IMR-90 (cell line): Measurements from ENCODE around the gene KLC4. TPM values are rescaled to one million over a fixed set of nuclear protein-coding genes. Genes with fewer than 3 reads are reported as not detected.

ENCODE experiments used
- ATAC-seq: fragments of 200-7000 bp; cut with Tn5 transposase; 2 replicates; pipeline ENCODE4 v1.9.1; 2020; ENCODE audit warnings: low read depth, mild to moderate bottlenecking, moderate library complexity
- BruUV-seq: library from RNA; stranded (reverse); fragments of 400-500 nt; replicated peaks from 2 replicates; lab custom pipeline; 2021; lab: Mats Ljungman, UMichigan
- CTCF ChIA-PET: fragments of 300-600 bp; formaldehyde crosslinking; extraction: SDS; loops from one replicate; lab custom pipeline; 2021; ENCODE audit warnings: antibody characterized with exemption; lab: Yijun Ruan, JAX
- POLR2A ChIA-PET: fragments of 300-600 bp; sonication (Branson Sonifier 250); formaldehyde crosslinking; loops from one replicate; lab custom pipeline; 2022; ENCODE audit warnings: antibody characterized with exemption; ENCODE audit not compliant: unreplicated experiment; lab: Charles Lee
- DNase-seq: peaks from one replicate; pipeline ENCODE4 v3.0.0; 2013
- H2AFZ ChIP-seq: replicated peaks from 2 replicates; pipeline ENCODE3; 2013; ENCODE audit warnings: low read length, mild to moderate bottlenecking; ENCODE audit not compliant: poor library complexity
- H2AK5ac ChIP-seq: 2 replicates; pipeline ENCODE4 v1.6.1; 2013; ENCODE audit warnings: low read depth, low read length, inconsistent platforms
- H2AK9ac ChIP-seq: replicated peaks from 2 replicates; pipeline ENCODE3; 2013; ENCODE audit warnings: mild to moderate bottlenecking, low read depth, low read length, moderate library complexity; ENCODE audit not compliant: poor library complexity
- H2BK120ac ChIP-seq: 2 replicates; pipeline ENCODE4 v1.6.1; 2013; ENCODE audit warnings: low read depth, low read length, inconsistent platforms
- H2BK15ac ChIP-seq: 3 replicates; pipeline ENCODE4 v1.6.1; 2013; ENCODE audit warnings: low read depth, low read length, inconsistent platforms
- H2BK20ac ChIP-seq: 2 replicates; pipeline ENCODE4 v1.6.1; 2013; ENCODE audit warnings: low read depth, mild to moderate bottlenecking, inconsistent platforms, low read length, moderate library complexity
- H2BK5ac ChIP-seq: 2 replicates; pipeline ENCODE4 v1.6.1; 2013; ENCODE audit warnings: mild to moderate bottlenecking, low read depth, low read length, inconsistent platforms; ENCODE audit not compliant: poor library complexity, severe bottlenecking
- H3K14ac ChIP-seq: replicated peaks from 2 replicates; pipeline ENCODE4 v1.6.1; 2013; ENCODE audit warnings: low read depth, low read length, inconsistent platforms
- H3K18ac ChIP-seq: 2 replicates; pipeline ENCODE4 v1.6.1; 2013; ENCODE audit warnings: low read depth, low read length, control low read depth
- H3K23ac ChIP-seq: 2 replicates; pipeline ENCODE4 v1.6.1; 2013; ENCODE audit warnings: low read depth, low read length, inconsistent platforms
- H3K27ac ChIP-seq: 2 replicates; pipeline ENCODE4 v1.5.1; 2013; ENCODE audit warnings: mild to moderate bottlenecking, control low read depth, low read length; ENCODE audit not compliant: insufficient read depth
- H3K27me3 ChIP-seq: 2 replicates; pipeline ENCODE4 v1.6.1; 2013; ENCODE audit warnings: low read length; ENCODE audit not compliant: control insufficient read depth, insufficient read depth
- H3K36me3 ChIP-seq: 2 replicates; pipeline ENCODE4 v1.6.1; 2013; ENCODE audit warnings: low read length, mixed read lengths; ENCODE audit not compliant: control insufficient read depth, insufficient read depth
- H3K4ac ChIP-seq: 2 replicates; pipeline ENCODE4 v1.6.1; 2013; ENCODE audit warnings: low read depth, low read length, inconsistent platforms
- H3K4me1 ChIP-seq: 2 replicates; pipeline ENCODE4 v1.6.1; 2013; ENCODE audit warnings: low read length, mixed read lengths; ENCODE audit not compliant: control insufficient read depth, insufficient read depth
- H3K4me2 ChIP-seq: 2 replicates; pipeline ENCODE4 v1.6.1; 2013; ENCODE audit warnings: low read depth, mild to moderate bottlenecking, control low read depth, low read length, moderate library complexity
- H3K4me3 ChIP-seq: 2 replicates; pipeline ENCODE4 v1.5.1; 2013; ENCODE audit warnings: low read depth, mild to moderate bottlenecking, control low read depth, low read length, moderate library complexity; ENCODE audit not compliant: insufficient read depth
- H3K56ac ChIP-seq: 2 replicates; pipeline ENCODE4 v1.6.1; 2013; ENCODE audit warnings: low read length, inconsistent platforms; ENCODE audit not compliant: insufficient read depth; ENCODE audit errors: extremely low read depth
- H3K79me1 ChIP-seq, 2 experiments: 2 replicates each; pipeline ENCODE4 v1.6.1; 2013; ENCODE audit warnings: low read length in 2 of 2, inconsistent platforms in 1 of 2, low read depth in 1 of 2
- H3K9ac ChIP-seq: 2 replicates; pipeline ENCODE4 v1.6.1; 2013; ENCODE audit warnings: low read depth, low read length, control low read depth
- H3K9me1 ChIP-seq: 2 replicates; pipeline ENCODE4 v1.6.1; 2013; ENCODE audit warnings: low read length, inconsistent platforms; ENCODE audit not compliant: insufficient read depth
- H3K9me3 ChIP-seq: 2 replicates; pipeline ENCODE4 v1.6.1; 2013; ENCODE audit warnings: low read length; ENCODE audit not compliant: control insufficient read depth, insufficient read depth
- H4K20me1 ChIP-seq: 2 replicates; pipeline ENCODE4 v1.6.1; 2013; ENCODE audit warnings: low read length, inconsistent platforms; ENCODE audit not compliant: insufficient read depth
- H4K5ac ChIP-seq: 2 replicates; pipeline ENCODE4 v1.6.1; 2013; ENCODE audit warnings: mild to moderate bottlenecking, low read depth, low read length, control low read depth
- H4K8ac ChIP-seq, 2 experiments: 2 replicates each; pipeline ENCODE4 v1.6.1; 2013; ENCODE audit warnings: low read depth in 2 of 2, low read length in 2 of 2, control low read depth in 1 of 2, inconsistent platforms in 1 of 2
- H4K91ac ChIP-seq: 2 replicates; pipeline ENCODE4 v1.6.1; 2013; ENCODE audit warnings: low read depth, low read length, inconsistent platforms; ENCODE audit not compliant: insufficient read depth
- CHD1 ChIP-seq: IDR thresholded peaks from 2 replicates; pipeline ENCODE4 v1.6.1; 2012; ENCODE audit warnings: low read depth, low read length, improper control_type of control experiment
- NFE2L2 ChIP-seq: fragments of 150-350 bp; IDR thresholded peaks from 2 replicates; pipeline ENCODE4 v1.6.1; 2016; ENCODE audit warnings: low read depth, mild to moderate bottlenecking, low read length
- RAD21 ChIP-seq: IDR thresholded peaks from 2 replicates; pipeline ENCODE4 v1.6.1; 2012; ENCODE audit warnings: low read length, improper control_type of control experiment
- SMC3 ChIP-seq: fragments of 150-350 bp; IDR thresholded peaks from 2 replicates; pipeline ENCODE4 v1.6.1; 2016; ENCODE audit warnings: low read depth, mild to moderate bottlenecking, antibody characterized with exemption, low read length, moderate library complexity
- WGBS, 2 experiments: methylation state at CpG; one replicate each; pipeline versions ENCODE4 v1.1.5 to v1.1.7; 2013; ENCODE audit warnings: missing lambda C conversion rate in 2 of 2; ENCODE audit not compliant: insufficient read length in 1 of 2; ENCODE audit errors: extremely low coverage in 2 of 2; 5-methylcytosine and 5-hydroxymethylcytosine counted together
- dilution Hi-C: fragments of 300-500 bp; cut with HindIII; formaldehyde crosslinking; loops from one replicate; pipeline ENCODE4 v1.14.3; 2018; ENCODE audit warnings: low sequenced_read_pairs; ENCODE audit not compliant: unreplicated experiment
- in situ Hi-C: fragments of 300-500 bp; cut with MboI; formaldehyde crosslinking; loops from 3 replicates; pipeline ENCODE4 v1.14.3; 2019; ENCODE audit warnings: low sequenced_read_pairs, inconsistent platforms, mixed read lengths
- intact Hi-C: fragments of 100-400 bp; cut with micrococcal nuclease; formaldehyde crosslinking; loops from 2 replicates; pipeline ENCODE4 v1.10.0; 2022
- polyA plus RNA-seq, 3 experiments: library from polyadenylated mRNA; depleted of rRNA; stranded (reverse); fragments of >200 nt; gene quantifications; 2 replicates each; pipeline ENCODE4 v1.2.3, GENCODE V29; 2012; ENCODE audit warnings: low replicate concordance in 1 of 3
- total RNA-seq: library from RNA; depleted of rRNA; stranded (reverse); fragments of >200 nt; gene quantifications from 2 replicates; pipeline ENCODE4 v1.2.3, GENCODE V29; 2012
- TF ChIP-seq, protein P1 (sequence below): conservative IDR thresholded peaks from 2 replicates; pipeline ENCODE4 v1.5.1; 2012; ENCODE audit warnings: mild to moderate bottlenecking, low read depth, low read length, improper control_type of control experiment
- TF ChIP-seq, protein P2 (sequence below): fragments of 150-350 bp; IDR thresholded peaks from 2 replicates; pipeline ENCODE4 v1.6.1; 2016; ENCODE audit warnings: low read depth, mild to moderate bottlenecking, low read length, moderate library complexity, borderline replicate concordance

Gene KLC4
- total and polyA plus RNA-seq, 2 of the 4 experiments (the other 2 are of a cell fraction): 10.9 to 13.0 TPM

DNA sequence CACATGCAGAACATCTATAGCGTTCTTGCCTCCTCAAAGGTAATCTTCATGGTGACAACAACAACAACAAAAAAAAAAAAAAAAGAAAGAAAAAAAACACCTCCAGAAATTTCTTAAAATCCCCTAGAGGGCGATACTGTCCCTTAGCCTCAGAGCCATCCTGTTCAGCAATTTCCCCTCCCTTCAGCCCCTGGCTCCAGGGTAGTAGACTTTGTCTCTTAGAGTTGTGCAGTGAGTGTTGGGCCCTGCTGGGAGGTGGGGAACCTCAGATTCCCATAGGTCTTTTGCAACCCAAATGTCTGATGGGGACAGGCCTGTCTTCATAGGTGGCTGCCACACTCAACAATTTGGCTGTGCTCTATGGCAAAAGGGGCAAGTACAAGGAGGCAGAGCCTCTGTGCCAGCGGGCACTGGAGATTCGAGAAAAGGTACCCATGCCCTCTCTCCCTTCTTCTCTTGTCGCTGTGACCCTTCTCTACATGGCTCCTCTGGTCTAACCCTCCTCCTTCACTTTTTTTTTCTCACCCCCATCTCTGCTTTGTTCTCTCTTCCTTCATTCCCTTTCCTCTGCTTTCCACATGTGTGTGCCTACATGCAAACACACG lies 10.7 kb downstream of the KLC4 start:
- H3K4me3 ChIP-seq: no peak overlapping the region
- in situ Hi-C loops (no loop called here), intact Hi-C loops (loop anchor here (1.0 to 5.0 kb wide), 3 partner anchors 59 to 302 kb away; no protein-coding TSS in a partner anchor), dilution Hi-C loops (no loop called here)
- no peak overlapping the region for H3K56ac ChIP-seq
- H2AK9ac ChIP-seq: peak overlapping the region; percentile 88
- H3K27ac ChIP-seq: no peak overlapping the region
- DNase-seq (peak; percentile 76), ATAC-seq (peak; percentile 89)
- peaks cover 0 to 3% of the 10 kb centered on the region in 2 experiments; a peak in 1 of 4 replicates for H3K79me1 ChIP-seq
- H3K4me2 ChIP-seq: no peak overlapping the region
- H2AFZ ChIP-seq: peak overlapping the region; percentile 54
- H3K4ac ChIP-seq: peak overlapping the region; percentile 30; the same call in 1 of the 2 replicates
- H2BK120ac ChIP-seq: no peak overlapping the region
- WGBS, 2 experiments: 75% methylated on average over 2 of the region's 6 CpGs; no CpG with 5 or more reads in 1 of the 2 experiments
- no peak overlapping the region for H2BK5ac ChIP-seq
- H3K9me1 ChIP-seq: peaks cover 13% of the 10 kb centered on the region
- peaks cover 12% of the 10 kb centered on the region for H3K4me1 ChIP-seq
- H3K27me3 ChIP-seq: no peaks in the 10 kb centered on the region
- no peak overlapping the region for H3K14ac ChIP-seq
- H3K9ac ChIP-seq: peak overlapping the region; percentile 34; the same call in 1 of the 2 replicates
- ChIA-PET CTCF (interaction anchor here (0.7 kb wide), 1 partner anchor 59 kb away, joined by 3 read pairs; no protein-coding TSS in a partner anchor), POLR2A (no interaction called here)
- peak overlapping the region; percentile 48; the same call in 1 of the 3 replicates for H2BK15ac ChIP-seq
- no peaks in the 10 kb centered on the region for H3K9me3 ChIP-seq
- peaks cover 19% of the 10 kb centered on the region for H3K36me3 ChIP-seq
- H4K91ac ChIP-seq: no peak overlapping the region; the same call in 1 of the 2 replicates
- H4K20me1 ChIP-seq: no peaks in the 10 kb centered on the region
- H4K5ac ChIP-seq: peak overlapping the region; percentile 52; the same call in 1 of the 2 replicates
- no peak overlapping the region; the same call in 1 of the 2 replicates for H2BK20ac ChIP-seq
- peak; percentile 90 for TF ChIP-seq RAD21
- no peak for TF ChIP-seq CHD1
- TF ChIP-seq, protein P1, sequence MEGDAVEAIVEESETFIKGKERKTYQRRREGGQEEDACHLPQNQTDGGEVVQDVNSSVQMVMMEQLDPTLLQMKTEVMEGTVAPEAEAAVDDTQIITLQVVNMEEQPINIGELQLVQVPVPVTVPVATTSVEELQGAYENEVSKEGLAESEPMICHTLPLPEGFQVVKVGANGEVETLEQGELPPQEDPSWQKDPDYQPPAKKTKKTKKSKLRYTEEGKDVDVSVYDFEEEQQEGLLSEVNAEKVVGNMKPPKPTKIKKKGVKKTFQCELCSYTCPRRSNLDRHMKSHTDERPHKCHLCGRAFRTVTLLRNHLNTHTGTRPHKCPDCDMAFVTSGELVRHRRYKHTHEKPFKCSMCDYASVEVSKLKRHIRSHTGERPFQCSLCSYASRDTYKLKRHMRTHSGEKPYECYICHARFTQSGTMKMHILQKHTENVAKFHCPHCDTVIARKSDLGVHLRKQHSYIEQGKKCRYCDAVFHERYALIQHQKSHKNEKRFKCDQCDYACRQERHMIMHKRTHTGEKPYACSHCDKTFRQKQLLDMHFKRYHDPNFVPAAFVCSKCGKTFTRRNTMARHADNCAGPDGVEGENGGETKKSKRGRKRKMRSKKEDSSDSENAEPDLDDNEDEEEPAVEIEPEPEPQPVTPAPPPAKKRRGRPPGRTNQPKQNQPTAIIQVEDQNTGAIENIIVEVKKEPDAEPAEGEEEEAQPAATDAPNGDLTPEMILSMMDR: peak; percentile 87
- no peak for TF ChIP-seq NFE2L2
- peak; percentile 91 for TF ChIP-seq SMC3
- TF ChIP-seq, protein P2, sequence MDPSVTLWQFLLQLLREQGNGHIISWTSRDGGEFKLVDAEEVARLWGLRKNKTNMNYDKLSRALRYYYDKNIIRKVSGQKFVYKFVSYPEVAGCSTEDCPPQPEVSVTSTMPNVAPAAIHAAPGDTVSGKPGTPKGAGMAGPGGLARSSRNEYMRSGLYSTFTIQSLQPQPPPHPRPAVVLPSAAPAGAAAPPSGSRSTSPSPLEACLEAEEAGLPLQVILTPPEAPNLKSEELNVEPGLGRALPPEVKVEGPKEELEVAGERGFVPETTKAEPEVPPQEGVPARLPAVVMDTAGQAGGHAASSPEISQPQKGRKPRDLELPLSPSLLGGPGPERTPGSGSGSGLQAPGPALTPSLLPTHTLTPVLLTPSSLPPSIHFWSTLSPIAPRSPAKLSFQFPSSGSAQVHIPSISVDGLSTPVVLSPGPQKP: no peak
- H4K8ac ChIP-seq: peak overlapping the region in 1 of 2 experiments; percentile 63; a peak in 1 of 4 replicates
- H3K18ac ChIP-seq: no peak overlapping the region
- no peak overlapping the region for H3K23ac ChIP-seq
- peak overlapping the region; percentile 70; the same call in 1 of the 2 replicates for H2AK5ac ChIP-seq
- BruUV-seq: no TSS peak
